HG03521 (cell line): ENCODE results near the gene TRMT61A.
A peak's percentile ranks its signal among the peaks of the same experiment; 100 is the strongest.

Experiments used
- ATAC-seq: cut with Tn5 transposase; IDR thresholded peaks from one replicate; pipeline ENCODE4 v1.9.1; 2021; ENCODE audit warnings: mild to moderate bottlenecking, moderate library complexity; ENCODE audit not compliant: unreplicated experiment

Gene TRMT61A

DNA sequence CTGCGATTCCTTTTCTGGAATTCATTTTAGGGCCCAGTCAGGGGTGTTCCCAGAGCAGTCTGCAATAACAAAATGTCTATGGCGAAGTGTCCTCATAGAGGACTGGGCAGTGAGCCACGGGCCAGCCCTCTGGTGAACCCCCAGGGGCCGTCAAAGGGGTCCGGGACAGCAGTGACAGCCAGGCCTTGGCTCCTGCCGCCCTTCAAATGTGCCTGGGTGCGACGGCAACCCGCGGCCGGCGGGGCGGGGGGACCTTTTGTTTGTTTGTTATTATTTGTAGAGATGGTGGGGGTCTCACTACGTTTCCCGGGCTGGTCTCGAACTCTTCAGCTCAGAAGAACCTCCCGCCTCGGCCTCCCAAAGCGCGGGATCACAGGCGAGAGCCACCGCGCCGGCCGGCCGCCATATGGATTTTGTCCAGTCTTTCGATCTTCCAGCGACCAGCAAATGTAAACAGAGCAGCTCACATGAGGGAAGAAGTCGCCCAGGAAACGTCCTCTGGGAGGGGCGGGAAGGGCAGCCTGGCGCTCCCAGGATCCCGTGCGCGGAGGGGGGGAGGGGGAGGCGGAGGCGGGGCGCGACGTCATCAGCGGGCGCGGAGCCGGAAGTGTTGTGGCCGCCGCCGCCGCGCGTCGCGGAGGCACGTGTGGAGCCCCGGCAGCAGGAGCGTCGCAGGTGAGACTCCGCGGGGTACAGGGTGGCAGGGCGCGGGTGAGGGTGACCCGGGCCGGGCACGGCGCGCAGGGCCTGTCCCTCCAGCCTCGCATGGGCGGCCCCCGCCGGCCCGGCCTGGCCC, at the start of gene TRMT61A:
TRMT61A (plus strand) TSS at position 610 of the 796 bp plus-strand sequence. CDS start 783 bp downstream, outside the sequence.
- peak; percentile 55 for ATAC-seq

DNA sequence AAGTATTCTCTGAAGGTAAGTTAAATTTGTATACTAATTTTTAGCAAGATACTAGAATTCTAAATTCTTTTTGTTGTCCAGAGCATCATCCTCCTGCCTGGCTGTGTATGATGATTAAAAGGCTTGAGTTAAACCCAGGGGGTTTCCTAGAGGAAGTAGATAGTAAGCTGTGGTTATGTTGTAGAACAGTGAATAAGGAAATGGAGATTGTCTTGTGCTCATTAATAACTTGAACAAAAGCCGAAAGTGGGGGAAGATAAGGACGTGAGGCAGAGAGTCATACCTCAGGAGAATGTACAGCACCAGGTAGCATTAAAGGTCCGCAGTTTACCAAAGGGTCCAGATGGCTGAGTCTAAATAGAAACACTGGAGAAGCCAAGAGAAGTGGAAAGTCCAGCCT, 48.4 kb upstream of the TRMT61A start:
- no peak for ATAC-seq

DNA sequence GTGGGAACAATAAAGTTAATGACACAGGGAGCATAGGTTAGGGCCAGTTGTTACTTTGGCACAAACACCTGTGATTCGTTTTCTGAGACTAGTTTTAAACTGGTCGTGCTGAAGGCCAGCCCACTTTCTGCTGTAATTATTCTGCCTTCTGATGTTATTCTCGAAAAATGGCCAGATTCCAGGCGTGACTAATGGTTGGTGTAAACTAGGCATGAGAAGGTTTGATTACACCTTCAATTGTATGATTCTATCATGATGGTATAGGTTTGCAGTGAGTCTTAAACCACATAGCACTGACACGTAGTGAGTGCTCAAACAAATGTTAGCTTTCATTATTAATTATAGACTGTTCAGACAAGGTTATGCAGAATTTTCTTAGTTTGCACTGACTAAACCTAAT, 45.4 kb upstream of the TRMT61A start:
- ATAC-seq, result no peak

DNA sequence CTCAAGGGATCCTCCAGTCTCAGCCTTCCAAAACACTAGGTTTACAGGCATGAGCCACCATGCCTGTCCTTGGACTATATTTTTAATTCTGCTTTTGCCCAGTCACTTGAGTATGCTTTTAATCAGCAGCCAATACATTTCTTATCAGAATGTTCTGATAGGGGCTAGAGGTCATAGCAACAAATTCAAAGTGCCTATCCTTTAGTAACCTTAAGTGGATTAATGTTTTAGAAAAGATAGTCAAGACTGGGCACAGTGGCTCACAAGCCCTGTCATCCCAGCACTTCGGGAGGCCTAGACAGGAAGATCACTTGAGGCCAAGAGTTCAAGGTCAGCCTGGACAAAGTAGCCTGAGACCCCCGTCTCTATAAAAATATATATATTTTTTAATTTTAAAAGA, 43.5 kb upstream of the TRMT61A start:
- ATAC-seq, result no peak

DNA sequence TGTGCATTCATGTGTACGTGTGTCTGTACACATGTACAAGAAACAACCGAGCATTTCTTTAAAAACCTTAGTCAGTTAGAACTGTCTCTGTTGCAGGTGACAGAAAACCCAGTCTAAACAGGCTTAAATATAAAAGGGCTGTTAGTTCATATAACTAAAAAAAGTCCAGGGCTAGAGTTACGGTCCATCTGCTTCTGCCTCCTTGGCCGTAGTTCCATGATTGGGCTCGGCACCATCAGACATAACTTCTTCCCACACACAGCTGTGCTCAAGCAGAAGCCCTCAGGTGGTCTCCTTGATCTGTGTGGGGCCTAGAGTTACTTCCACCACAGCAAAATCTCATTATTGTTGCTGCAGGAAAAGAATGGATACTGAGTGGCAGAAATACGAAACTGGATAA, 40.9 kb upstream of the TRMT61A start:
- no peak for ATAC-seq

DNA sequence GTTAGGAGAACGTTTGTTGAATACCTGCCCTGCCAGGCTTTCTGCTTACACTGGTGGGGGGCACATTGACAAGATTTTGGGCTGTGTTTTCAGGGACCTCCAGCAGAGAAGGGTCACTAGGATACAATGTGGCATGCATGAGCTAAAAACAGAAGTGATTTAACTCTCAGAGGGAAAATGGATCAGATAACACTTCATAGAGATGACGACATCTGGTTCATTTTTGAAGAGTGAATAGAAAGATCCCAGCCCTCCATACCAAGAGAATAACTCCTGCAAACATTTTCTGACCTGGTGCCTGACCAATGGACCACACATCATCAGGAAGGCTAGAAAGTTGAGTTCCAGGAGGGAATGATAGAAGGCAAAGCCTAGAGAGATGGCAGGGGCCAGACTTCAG, 40.0 kb upstream of the TRMT61A start:
- ATAC-seq, result no peak

DNA sequence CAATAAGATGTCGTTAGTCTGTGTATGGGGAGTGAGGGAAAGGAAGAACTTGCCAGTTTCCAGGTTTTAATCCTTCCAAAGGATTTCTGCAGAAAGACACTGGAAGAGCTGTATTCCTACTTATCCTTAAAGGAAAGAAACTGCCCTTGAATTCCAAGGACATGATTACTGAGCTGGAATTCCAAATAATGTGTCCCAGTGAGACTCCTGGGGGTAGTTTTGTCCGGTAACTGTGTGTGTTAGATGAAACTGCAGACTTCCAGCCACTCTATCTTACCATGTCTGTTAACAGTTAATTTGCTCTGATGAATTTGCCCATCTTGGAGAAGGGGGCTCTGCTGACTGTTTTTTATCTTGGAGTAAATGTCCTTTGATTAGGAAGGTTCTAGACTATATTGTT, 39.4 kb upstream of the TRMT61A start:
- no peak for ATAC-seq

DNA sequence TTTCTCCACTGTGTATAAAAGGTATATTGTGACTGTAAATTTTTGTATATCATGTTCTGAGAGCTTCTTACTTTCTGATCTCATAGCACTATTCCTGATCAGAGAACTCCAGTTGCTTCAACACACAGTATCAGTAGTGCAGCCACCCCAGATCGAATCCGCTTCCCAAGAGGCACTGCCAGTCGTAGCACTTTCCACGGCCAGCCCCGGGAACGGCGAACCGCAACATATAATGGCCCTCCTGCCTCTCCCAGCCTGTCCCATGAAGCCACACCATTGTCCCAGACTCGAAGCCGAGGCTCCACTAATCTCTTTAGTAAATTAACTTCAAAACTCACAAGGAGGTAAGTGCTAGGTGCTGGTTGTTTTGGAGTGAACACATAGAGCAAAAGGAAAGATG, 37.3 kb upstream of the TRMT61A start:
- ATAC-seq, result no peak

DNA sequence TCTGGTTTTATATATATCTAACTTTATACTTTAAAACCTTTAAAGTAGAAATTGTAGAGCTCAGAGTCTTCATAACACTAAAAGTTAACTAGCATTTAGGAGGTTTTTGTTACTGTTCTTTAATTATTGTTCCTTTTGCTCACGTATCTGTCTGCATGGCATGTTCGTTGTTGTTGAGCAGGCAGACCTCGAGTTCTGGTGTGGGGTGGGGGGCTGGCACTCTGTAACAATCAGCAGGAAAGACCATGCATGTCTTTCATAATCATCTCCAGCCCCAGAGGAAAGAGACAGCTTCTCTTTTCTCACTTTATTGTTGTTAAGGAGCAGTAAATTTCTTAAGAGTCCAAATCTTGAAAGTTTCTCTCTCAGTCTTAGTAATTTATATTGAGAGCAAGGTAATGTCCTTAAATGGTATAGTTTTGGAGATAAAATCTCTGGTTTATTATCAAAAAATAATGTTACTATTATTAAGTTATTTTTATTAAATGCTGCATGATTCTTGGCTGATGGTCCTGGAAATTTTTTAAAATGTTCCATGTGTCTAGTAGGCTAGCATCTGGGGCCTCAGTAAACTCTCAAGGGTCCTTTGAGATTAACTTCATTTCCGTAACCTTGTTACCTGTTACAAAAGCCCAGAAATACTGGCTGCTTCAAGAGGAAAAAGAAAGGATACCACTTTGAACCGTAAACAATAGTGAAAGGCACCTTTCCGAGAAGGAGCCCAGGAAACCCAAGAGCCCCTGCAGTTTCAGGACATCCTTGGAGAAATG, 36.7 kb upstream of the TRMT61A start:
- ATAC-seq, result no peak

DNA sequence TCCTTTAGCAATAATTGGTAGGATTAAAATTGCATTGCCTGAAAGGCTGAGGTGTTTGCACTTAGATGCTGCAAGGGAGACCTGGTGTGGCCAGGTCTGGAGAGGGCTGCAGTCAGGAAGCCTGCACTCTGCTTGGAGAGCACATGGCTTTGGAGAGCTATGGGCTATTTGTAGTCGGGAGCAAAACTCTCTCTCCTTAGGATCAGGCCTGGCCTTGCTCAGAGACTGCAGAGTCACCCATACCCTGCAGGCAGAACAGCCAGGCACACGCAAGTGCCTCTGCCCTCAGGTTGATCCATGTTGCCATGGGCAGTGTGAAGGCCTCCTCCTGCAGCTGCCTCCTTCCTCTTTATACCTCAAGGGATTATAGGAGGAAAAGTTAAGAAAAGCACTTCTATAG, 33.1 kb upstream of the TRMT61A start:
- ATAC-seq, result no peak

DNA sequence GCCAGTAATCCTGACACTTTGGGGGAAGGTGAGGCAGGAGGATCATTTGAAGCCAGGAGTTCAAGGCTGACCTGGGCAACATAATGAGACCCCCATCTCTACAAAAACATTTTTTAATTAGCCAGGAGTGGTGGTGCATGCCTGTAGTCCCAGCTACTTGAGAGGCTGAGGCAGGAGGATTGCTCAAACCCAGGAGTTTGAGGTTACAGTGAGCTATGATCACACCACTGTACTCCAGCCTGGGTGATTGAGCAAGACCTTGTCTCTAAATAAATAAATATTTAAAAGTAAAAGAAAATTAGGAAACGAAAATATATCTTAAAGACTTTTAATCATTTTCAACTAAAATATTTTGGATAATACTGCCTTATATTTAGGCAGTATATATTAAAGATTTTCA, 32.2 kb upstream of the TRMT61A start:
- no peak for ATAC-seq

DNA sequence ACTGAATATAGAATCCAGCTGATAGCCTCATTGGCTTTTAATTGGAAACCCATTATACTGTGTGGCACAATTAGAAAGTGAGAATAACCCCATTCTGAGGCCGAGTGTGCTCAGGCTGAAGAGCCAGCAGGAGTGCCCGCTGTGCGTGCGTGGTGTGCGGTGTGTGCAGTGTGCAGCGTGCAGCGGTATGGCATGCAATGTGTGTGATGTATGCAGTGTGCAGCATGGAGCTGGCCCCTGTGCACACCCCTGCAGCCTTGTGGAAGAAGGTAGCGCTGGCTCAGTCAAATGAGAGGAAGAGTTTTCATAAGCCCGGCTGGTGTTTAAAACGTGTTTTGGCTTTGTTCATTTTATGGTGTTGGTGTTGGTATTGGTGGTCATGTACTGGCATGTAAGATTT, 29.3 kb upstream of the TRMT61A start:
- no peak for ATAC-seq

DNA sequence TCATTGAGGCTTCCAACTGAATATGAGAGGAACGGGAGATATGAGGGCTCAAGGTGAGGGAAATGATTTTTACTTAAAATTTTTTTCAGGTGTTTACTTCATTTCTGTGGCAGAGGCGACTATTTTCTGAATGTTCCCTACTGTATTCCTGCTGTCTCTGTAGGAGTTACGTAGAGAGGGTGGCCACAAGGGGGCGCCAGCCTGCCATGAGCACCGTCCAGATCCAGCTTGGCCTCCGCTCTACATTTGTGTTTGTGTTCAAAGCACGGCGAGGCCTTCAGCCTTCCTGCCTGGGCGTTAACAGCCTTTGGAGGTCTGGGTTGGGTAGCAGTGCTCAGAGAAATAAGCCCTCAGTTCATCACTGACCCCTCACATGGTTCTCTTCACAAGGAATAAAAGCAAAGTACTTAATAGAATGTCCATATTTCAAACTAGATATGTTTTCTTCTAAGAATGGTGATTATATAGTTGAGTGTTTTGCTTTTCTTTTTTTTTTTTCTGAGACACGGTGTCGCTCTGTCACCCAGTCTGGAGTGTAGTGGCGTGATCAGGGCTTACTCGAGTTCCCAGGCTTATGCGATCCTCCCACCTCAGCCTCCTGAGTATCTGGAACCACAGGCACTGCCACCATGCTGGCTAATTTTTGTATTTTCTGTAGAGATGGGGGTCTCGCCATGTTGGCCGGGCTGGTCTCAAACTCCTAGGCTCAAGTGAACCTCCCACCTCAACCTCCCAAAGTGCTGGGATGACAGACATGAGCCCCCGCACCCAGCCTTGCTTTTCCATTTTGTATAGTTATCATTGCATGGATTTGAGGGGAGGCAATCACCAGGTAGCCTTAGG, 28.6 kb upstream of the TRMT61A start:
- ATAC-seq, result no peak

DNA sequence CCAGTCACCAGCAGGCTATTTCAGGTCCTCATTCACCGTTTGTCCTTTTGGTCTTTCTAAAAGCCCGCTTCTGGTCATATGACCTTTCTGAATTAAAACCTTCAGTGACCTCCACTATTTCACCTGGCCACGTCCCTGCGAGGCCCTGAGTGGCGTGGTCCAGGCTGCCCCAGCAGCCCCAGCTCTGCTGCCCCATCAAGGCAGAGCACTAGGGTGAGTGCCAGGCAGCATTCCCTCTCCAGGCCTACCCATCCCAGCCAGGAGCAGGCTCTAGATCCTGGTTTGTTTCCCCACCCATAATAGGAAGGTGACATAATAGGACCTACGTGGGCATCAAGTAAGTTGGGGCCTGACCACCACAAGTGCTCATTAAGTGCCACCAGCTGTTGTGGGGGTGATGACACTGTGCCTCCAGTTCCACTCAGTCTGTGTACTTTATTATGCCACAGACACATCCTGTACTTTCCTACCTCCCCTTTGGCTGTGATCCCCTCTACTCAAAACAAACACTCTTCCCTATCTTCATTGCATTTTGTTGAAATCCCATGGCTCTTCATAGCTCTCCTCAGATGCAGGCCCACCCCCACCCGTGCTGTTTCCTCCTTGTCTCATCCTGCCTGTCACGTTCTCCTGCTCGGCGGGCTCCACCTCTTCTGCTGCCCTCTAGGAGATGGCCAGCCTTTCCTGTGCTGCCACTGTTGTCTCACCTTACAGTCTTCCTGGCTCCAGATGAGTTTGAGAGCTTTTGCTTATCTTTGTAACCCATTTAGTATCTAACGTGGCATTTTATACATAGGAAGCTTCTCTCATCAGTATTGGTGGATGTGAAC, 27.7 kb upstream of the TRMT61A start:
- ATAC-seq, result no peak

DNA sequence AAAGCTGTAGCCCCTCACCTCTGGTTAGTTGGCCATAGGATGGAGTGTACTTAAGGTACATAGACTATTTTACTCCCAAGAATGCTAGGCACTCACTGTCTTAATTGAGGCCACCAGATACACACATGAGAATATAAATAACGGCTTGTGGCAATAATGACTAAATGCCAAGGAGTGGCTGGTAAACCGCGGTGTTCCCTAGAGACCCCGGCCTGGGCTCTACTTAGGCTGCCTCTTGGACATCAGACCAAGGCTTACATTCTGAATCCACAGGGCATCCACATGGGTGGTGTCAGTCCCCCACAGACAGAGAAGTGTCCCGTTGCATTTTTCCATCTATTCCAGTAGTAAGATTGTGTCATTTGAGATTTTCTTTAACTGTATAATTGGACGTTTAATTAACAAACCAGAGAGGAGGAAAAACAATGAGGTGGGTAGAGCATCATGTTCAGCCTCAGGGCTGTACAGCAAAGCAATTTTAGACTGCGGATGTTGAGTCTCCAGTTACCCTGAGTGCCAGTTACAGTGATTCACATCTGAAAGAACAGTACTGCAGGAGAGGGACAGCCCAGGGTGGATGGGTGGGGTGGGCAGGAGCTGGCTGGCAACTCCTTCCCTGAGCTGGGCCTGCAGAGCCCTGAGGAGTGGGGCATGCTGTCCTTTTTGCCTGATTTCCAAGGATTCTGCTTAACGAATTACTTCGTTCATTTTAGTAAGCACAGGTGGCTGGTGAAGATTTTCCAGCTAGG, 26.9 kb upstream of the TRMT61A start:
- no peak for ATAC-seq

DNA sequence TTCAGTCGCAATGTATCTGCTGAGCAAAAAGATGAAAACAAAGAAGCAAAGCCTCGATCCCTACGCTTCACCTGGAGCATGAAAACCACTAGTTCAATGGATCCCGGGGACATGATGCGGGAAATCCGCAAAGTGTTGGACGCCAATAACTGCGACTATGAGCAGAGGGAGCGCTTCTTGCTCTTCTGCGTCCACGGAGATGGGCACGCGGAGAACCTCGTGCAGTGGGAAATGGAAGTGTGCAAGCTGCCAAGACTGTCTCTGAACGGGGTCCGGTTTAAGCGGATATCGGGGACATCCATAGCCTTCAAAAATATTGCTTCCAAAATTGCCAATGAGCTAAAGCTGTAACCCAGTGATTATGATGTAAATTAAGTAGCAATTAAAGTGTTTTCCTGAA, 26.1 kb upstream of the TRMT61A start:
- ATAC-seq, result no peak

DNA sequence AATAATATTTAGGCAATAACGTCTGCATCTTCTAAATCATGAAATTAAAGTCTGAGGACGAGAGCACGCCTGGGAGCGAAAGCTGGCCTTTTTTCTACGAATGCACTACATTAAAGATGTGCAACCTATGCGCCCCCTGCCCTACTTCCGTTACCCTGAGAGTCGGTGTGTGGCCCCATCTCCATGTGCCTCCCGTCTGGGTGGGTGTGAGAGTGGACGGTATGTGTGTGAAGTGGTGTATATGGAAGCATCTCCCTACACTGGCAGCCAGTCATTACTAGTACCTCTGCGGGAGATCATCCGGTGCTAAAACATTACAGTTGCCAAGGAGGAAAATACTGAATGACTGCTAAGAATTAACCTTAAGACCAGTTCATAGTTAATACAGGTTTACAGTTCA, 25.7 kb upstream of the TRMT61A start:
- ATAC-seq, result no peak

DNA sequence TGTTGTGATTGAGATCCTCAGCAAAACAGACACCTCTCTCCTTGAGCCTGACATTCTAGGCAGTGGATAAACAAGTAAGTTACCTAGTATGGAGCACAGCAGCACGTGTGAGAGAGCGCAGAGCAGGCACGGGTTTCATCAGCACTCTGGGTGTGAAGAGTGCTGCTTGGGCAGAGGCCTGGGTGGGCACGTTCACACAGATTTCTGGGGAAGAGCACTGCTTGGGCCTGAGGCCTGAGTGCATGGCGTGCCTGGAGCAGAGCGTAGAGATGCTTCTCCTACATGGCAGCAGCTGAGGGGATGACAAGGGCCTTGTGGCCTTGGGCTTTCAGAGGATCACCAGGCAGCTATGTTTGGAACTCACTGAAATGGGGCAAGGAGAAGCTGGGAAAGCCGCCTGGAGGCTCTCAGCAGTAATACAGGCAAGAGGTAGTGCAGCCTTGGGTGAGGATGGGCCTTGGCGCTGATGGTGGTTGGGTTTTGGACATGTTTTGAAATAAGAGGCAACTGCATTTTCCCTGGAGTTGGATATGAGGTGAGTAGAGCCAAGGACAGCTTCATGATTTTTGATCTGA, 23.9 kb upstream of the TRMT61A start:
- ATAC-seq, result no peak

DNA sequence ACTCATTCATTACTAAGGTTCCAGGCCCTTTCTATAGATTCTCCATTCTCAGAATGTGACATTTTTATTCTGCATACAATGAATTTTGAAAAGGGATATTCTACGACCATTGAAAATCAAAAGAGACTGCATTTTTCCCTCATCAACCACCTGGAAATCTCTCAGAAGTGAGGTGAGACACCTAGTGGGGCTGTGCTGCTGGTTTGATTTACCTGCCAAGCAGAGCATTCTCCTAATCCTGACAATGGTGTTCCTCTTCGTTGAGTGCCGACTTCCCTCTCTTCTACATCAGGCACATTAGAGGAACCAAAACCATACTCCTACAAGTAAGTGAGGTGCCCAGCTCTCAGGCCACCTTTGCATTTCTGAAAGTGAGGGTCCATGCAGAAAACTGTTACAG, 21.2 kb upstream of the TRMT61A start:
- ATAC-seq, result no peak
